Measurements from ENCODE around the gene DIPK1B.
A peak's percentile ranks its signal among the peaks of the same experiment; 100 is the strongest.

DIPK1B gene

GRCh38 chr9:136711751-136712689 lies at the start of gene DIPK1B:
TSS of gene DIPK1B (plus strand) at chr9:136712572. CDS start at chr9:136712666, 94 bp downstream.
- peak; percentile 28 for DNase-seq

GRCh38 chr9:136662656-136663581 lies 49.5 kb upstream of the DIPK1B start, which contains the start of gene EGFL7:
TSS of gene EGFL7 (plus strand) at chr9:136662916. CDS start at chr9:136668283, 5,367 bp downstream.
- DNase-seq: no peak

- DNase-seq: no peak
Measured at GRCh38 chr9:136664000-136664915, 48.1 kb upstream of the DIPK1B start.

GRCh38 chr9:136665111-136665703 lies 47.2 kb upstream of the DIPK1B start:
- no peak for DNase-seq

- DNase-seq: peak; percentile 36
Measured at GRCh38 chr9:136665704-136666371, 46.5 kb upstream of the DIPK1B start.

- no peak for DNase-seq
Measured at GRCh38 chr9:136666372-136667213, 45.8 kb upstream of the DIPK1B start.

GRCh38 chr9:136667214-136667939 lies 45.0 kb upstream of the DIPK1B start:
- DNase-seq: no peak

- no peak for DNase-seq
Measured at GRCh38 chr9:136667940-136668760, 44.2 kb upstream of the DIPK1B start.

GRCh38 chr9:136668983-136669790 lies 43.2 kb upstream of the DIPK1B start:
- DNase-seq: no peak

- no peak for DNase-seq
Measured at GRCh38 chr9:136669791-136670464, 42.4 kb upstream of the DIPK1B start.

- DNase-seq: no peak
Measured at GRCh38 chr9:136670576-136671253, 41.7 kb upstream of the DIPK1B start.

- DNase-seq: no peak
Measured at GRCh38 chr9:136671254-136671614, 41.1 kb upstream of the DIPK1B start.

GRCh38 chr9:136671646-136672430 lies 40.5 kb upstream of the DIPK1B start:
- DNase-seq: peak; percentile 50

GRCh38 chr9:136672431-136673087 lies 39.8 kb upstream of the DIPK1B start:
- DNase-seq: no peak
